Mammary epithelial cell (primary cell): Measurements from ENCODE around the gene TFCP2L1.

Experiments
- EZH2 ChIP-seq: IDR thresholded peaks from 2 replicates; pipeline ENCODE4 v1.6.1; 2012; ENCODE audit warnings: low read length, inconsistent platforms, borderline replicate concordance
- TF ChIP-seq, protein P1 (sequence below), 2 donors: IDR thresholded peaks in 1 of 2; conservative IDR thresholded peaks in 1 of 2; 2 replicates each; pipeline ENCODE4 v1.5.1; 2011 to 2012; ENCODE audit warnings: inconsistent platforms in 2 of 2, low read length in 2 of 2, mild to moderate bottlenecking in 2 of 2, control low read depth in 1 of 2, low read depth in 1 of 2; ENCODE audit not compliant: insufficient read depth in 1 of 2; ENCODE audit errors: extremely low read depth in 1 of 2

GRCh38 chr2:121211251-121211650 is 73.8 kb downstream of the TFCP2L1 start:
- TF ChIP-seq, protein P1, sequence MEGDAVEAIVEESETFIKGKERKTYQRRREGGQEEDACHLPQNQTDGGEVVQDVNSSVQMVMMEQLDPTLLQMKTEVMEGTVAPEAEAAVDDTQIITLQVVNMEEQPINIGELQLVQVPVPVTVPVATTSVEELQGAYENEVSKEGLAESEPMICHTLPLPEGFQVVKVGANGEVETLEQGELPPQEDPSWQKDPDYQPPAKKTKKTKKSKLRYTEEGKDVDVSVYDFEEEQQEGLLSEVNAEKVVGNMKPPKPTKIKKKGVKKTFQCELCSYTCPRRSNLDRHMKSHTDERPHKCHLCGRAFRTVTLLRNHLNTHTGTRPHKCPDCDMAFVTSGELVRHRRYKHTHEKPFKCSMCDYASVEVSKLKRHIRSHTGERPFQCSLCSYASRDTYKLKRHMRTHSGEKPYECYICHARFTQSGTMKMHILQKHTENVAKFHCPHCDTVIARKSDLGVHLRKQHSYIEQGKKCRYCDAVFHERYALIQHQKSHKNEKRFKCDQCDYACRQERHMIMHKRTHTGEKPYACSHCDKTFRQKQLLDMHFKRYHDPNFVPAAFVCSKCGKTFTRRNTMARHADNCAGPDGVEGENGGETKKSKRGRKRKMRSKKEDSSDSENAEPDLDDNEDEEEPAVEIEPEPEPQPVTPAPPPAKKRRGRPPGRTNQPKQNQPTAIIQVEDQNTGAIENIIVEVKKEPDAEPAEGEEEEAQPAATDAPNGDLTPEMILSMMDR (conservative IDR thresholded peaks at IDR 0.05 in 1 of 2, IDR thresholded peaks at IDR 0.05 in 1 of 2; ENCODE audit: extremely low read depth in 1 of 2, insufficient read depth in 1 of 2, low read depth in 1 of 2, low read length in 2 of 2): no peak
- no peak for TF ChIP-seq EZH2
